Left ventricle myocardium inferior (tissue), 1 donor: ENCODE measurements around the gene IQCN. TPM values are rescaled to one million over a fixed set of nuclear protein-coding genes. Genes with fewer than 3 reads are reported as not detected.

ENCODE experiments used
- DNase-seq: peaks from one replicate; pipeline ENCODE4 v3.0.0-alpha.2; 2020
- H3K27ac ChIP-seq: fragments of 200-600 bp; replicated peaks from 2 replicates; pipeline ENCODE4 v1.8.0; 2021
- H3K27me3 ChIP-seq: fragments of 200-600 bp; 2 replicates; pipeline ENCODE4 v1.8.0; 2021; ENCODE audit warnings: low read depth
- H3K36me3 ChIP-seq: fragments of 200-600 bp; 2 replicates; pipeline ENCODE4 v1.8.0; 2021
- H3K4me1 ChIP-seq: fragments of 200-600 bp; 2 replicates; pipeline ENCODE4 v1.8.0; 2021
- H3K4me3 ChIP-seq: fragments of 200-600 bp; 2 replicates; pipeline ENCODE4 v1.8.0; 2021; ENCODE audit warnings: mild to moderate bottlenecking, moderate library complexity
- H3K9me3 ChIP-seq: fragments of 200-600 bp; replicated peaks from 2 replicates; pipeline ENCODE4 v1.8.0; 2021
- CTCF ChIP-seq: fragments of 200-600 bp; IDR thresholded peaks from 2 replicates; pipeline ENCODE4 v1.8.0; 2021; ENCODE audit warnings: antibody characterized with exemption, mild to moderate bottlenecking, borderline replicate concordance
- intact Hi-C: fragments of 100-400 bp; cut with micrococcal nuclease; formaldehyde crosslinking; loops from one replicate; pipeline ENCODE4 v1.11.0; 2022
- total RNA-seq: library from RNA; stranded (reverse); fragmentation: NEBNext Ultra II Directional; extraction: Animal tissue kit (Norgen Biotek cat#: 25700); gene quantifications from one replicate; pipeline ENCODE4 v1.2.1, GENCODE V29; 2021
- donor health status: DM: no; HTN: yes; CAD: no; lungs with severe emphysema.

Gene IQCN
- total RNA-seq, 1 donor from 2014 or later = 0.49 TPM

GRCh38 chr19:18320865-18321733, 46.8 kb upstream of the IQCN start:
- H3K4me1 ChIP-seq = peaks cover 69% of the 10 kb centered on the region
- H3K9me3 ChIP-seq = no peaks in the 10 kb centered on the region
- no peaks in the 10 kb centered on the region for H3K36me3 ChIP-seq
- peak overlapping the region; percentile 96 for H3K27ac ChIP-seq
- H3K4me3 ChIP-seq = no peak overlapping the region
- no peak for TF ChIP-seq CTCF
- DNase-seq = peak; percentile 28
- intact Hi-C loops = no loop called here
- no peaks in the 10 kb centered on the region for H3K27me3 ChIP-seq

- Histone ChIP-seq H3K9me3 (no peaks in the 10 kb centered on the region), H3K27me3 (no peaks in the 10 kb centered on the region), H3K4me3 (no peak overlapping the region), H3K27ac (peak overlapping the region; percentile 96), H3K4me1 (peaks cover 69% of the 10 kb centered on the region), H3K36me3 (peaks cover under 1% of the 10 kb centered on the region)
- intact Hi-C loops = no loop called here
- no peak for DNase-seq
- no peak for TF ChIP-seq CTCF
Observed at GRCh38 chr19:18319591-18320135, 45.4 kb upstream of the IQCN start.

GRCh38 chr19:18317961-18318800, 43.9 kb upstream of the IQCN start:
- Histone ChIP-seq H3K9me3 (no peaks in the 10 kb centered on the region), H3K4me3 (peak overlapping the region; percentile 8), H3K27me3 (no peaks in the 10 kb centered on the region), H3K36me3 (peaks cover 7% of the 10 kb centered on the region), H3K27ac (peak overlapping the region; percentile 96), H3K4me1 (peaks cover 56% of the 10 kb centered on the region)
- intact Hi-C loops = no loop called here
- TF ChIP-seq CTCF = no peak
- DNase-seq = peak; percentile 55

- peaks cover 39% of the 10 kb centered on the region for H3K36me3 ChIP-seq
- peaks cover 11% of the 10 kb centered on the region for H3K4me1 ChIP-seq
- TF ChIP-seq CTCF = no peak
- no peaks in the 10 kb centered on the region for H3K9me3 ChIP-seq
- H3K27me3 ChIP-seq = no peaks in the 10 kb centered on the region
- no peak overlapping the region for H3K27ac ChIP-seq
- intact Hi-C loops = no loop called here
- no peak overlapping the region for H3K4me3 ChIP-seq
- no peak for DNase-seq
Observed at GRCh38 chr19:18313398-18313797, 39.1 kb upstream of the IQCN start.

- Histone ChIP-seq H3K4me3 (no peak overlapping the region), H3K9me3 (no peaks in the 10 kb centered on the region), H3K4me1 (peaks cover 11% of the 10 kb centered on the region), H3K27me3 (no peaks in the 10 kb centered on the region), H3K36me3 (peaks cover 47% of the 10 kb centered on the region), H3K27ac (no peak overlapping the region)
- intact Hi-C loops = no loop called here
- TF ChIP-seq CTCF = no peak
- DNase-seq = no peak
Observed at GRCh38 chr19:18312092-18312534, 37.9 kb upstream of the IQCN start.
